AG04450 (cell line): ENCODE data around the gene E2F2. TPM values are rescaled to one million over a fixed set of nuclear protein-coding genes. Genes with fewer than 3 reads are reported as not detected.

Experiments used
- CTCF ChIA-PET: fragments of 300-600, 350-600 bp; formaldehyde crosslinking; extraction: SDS; loops from one replicate; lab custom pipeline; 2022; ENCODE audit warnings: antibody characterized with exemption, inconsistent platforms; lab: Charles Lee
- POLR2A ChIA-PET: fragments of 350-600 bp; formaldehyde crosslinking; extraction: SDS; loops from one replicate; lab custom pipeline; 2021; ENCODE audit warnings: antibody characterized with exemption, inconsistent platforms; lab: Yijun Ruan, JAX
- DNase-seq: peaks from one replicate; pipeline ENCODE4 v3.0.0-alpha.2; 2011; ENCODE audit warnings: low read depth, low spot score
- H3K27ac ChIP-seq: one replicate; pipeline ENCODE4 v1.5.1; 2012; ENCODE audit warnings: low read depth, low read length, control low read depth
- H3K27me3 ChIP-seq: one replicate; pipeline ENCODE4 v1.6.0; 2012; ENCODE audit warnings: low read length; ENCODE audit not compliant: control insufficient read depth, insufficient read depth
- H3K4me3 ChIP-seq: 2 replicates; pipeline ENCODE4 v1.5.1; 2011; ENCODE audit warnings: mild to moderate bottlenecking, low read depth, low read length, control low read depth
- H3K9me3 ChIP-seq: 2 replicates; pipeline ENCODE4 v1.5.1; 2012; ENCODE audit warnings: low read length; ENCODE audit not compliant: control insufficient read depth, insufficient read depth
- CTCF ChIP-seq: IDR thresholded peaks from 2 replicates; pipeline ENCODE4 v1.5.1; 2011; ENCODE audit warnings: low read depth, low read length, control low read depth, inconsistent platforms
- polyA plus RNA-seq: library from polyadenylated mRNA; depleted of rRNA; stranded (reverse); fragments of >200 nt; gene quantifications from 2 replicates; pipeline ENCODE4 v1.2.3, GENCODE V29; 2011; rRNA removed

The E2F2 gene
- polyA plus RNA-seq, 1 experiment: 0.06 TPM

GRCh38 chr1:23459338-23459757 lies 71.7 kb downstream of the E2F2 start:
- Histone ChIP-seq H3K9me3 (no peaks in the 10 kb centered on the region; the same call in 1 of the 2 replicates), H3K27ac (no peak overlapping the region), H3K4me3 (no peak overlapping the region), H3K27me3 (no peaks in the 10 kb centered on the region)
- no peak for DNase-seq
- TF ChIP-seq CTCF: no peak
- POLR2A ChIA-PET: no interaction called here
- CTCF ChIA-PET: interaction anchor here (1.6 kb wide), 1 partner anchor 56 kb away, joined by 3 read pairs; no protein-coding TSS in a partner anchor

Other genes starting within 250 kb of the E2F2 start
- 134 and 171 TPM in 2 replicates for gene HNRNPR, start 186.9 kb downstream of the E2F2 start, polyA plus RNA-seq
- 14.2 and 17.2 TPM in 2 replicates for gene ZNF436, start 161.4 kb downstream of the E2F2 start, polyA plus RNA-seq
- 14.7 and 15.6 TPM in 2 replicates for gene TCEA3, start 106.5 kb downstream of the E2F2 start, polyA plus RNA-seq
- 25.5 and 29.9 TPM in 2 replicates for gene ASAP3, start 47.1 kb downstream of the E2F2 start, polyA plus RNA-seq
- gene ID3, start 28.3 kb upstream of the E2F2 start, polyA plus RNA-seq: 15.3 and 25.0 TPM in 2 replicates
- 1,898 and 2,055 TPM in 2 replicates for gene RPL11, start 160.6 kb upstream of the E2F2 start, polyA plus RNA-seq
- 27.5 and 30.8 TPM in 2 replicates for gene ELOA, start 212.2 kb upstream of the E2F2 start, polyA plus RNA-seq
- 32.4 and 41.1 TPM in 2 replicates for gene PITHD1, start 247.2 kb upstream of the E2F2 start, polyA plus RNA-seq